Suprapubic skin (tissue), 4 donors: Measurements from ENCODE around the gene CACNA1D.

ENCODE experiments used
- CTCF ChIP-seq, 2 donors: fragments of 200-600 bp in 1 of 2; fragments of 450-650 bp in 1 of 2; sonication (generic) in 1 of 2; IDR thresholded peaks; one replicate each; pipeline ENCODE4 v1.5.1; 2016 to 2019; ENCODE audit warnings: antibody characterized with exemption in 2 of 2, mild to moderate bottlenecking in 1 of 2, moderate library complexity in 1 of 2
- POLR2A ChIP-seq, 2 donors: fragments of 450-650 bp; IDR thresholded peaks; one replicate each; pipeline ENCODE4 v1.6.1; 2017; ENCODE audit warnings: antibody characterized with exemption in 2 of 2, mild to moderate bottlenecking in 2 of 2, moderate library complexity in 2 of 2
- POLR2AphosphoS5 ChIP-seq, 3 donors: sonication (generic); formaldehyde crosslinking; IDR thresholded peaks; one replicate each; pipeline ENCODE4 v1.6.1; 2017; ENCODE audit warnings: antibody characterized with exemption in 3 of 3

GRCh38 chr3:53493963-53494791 is at the start of gene CACNA1D:
- TF ChIP-seq CTCF (IDR thresholded peaks at IDR 0.05) = no peak
- no peak for TF ChIP-seq POLR2A (IDR thresholded peaks at IDR 0.05)
- TF ChIP-seq POLR2AphosphoS5 (IDR thresholded peaks at IDR 0.05) = no peak
